A549 treated with GW870086 at 1 μM for 4 hours (cell line): ENCODE measurements around the gene ABHD16A. TPM values are rescaled to one million over a fixed set of nuclear protein-coding genes. Genes with fewer than 3 reads are reported as not detected.

ENCODE experiments used
- total RNA-seq: library from RNA; stranded (reverse); fragments of 200-300 nt; extraction: Qiagen RNA extraction; gene quantifications from 5 replicates; pipeline ENCODE4 v1.2.3, GENCODE V29; 2022; ENCODE audit warnings: low read depth

The ABHD16A gene
- total RNA-seq, 1 experiment from 2014 or later = 19.3 TPM

DNA sequence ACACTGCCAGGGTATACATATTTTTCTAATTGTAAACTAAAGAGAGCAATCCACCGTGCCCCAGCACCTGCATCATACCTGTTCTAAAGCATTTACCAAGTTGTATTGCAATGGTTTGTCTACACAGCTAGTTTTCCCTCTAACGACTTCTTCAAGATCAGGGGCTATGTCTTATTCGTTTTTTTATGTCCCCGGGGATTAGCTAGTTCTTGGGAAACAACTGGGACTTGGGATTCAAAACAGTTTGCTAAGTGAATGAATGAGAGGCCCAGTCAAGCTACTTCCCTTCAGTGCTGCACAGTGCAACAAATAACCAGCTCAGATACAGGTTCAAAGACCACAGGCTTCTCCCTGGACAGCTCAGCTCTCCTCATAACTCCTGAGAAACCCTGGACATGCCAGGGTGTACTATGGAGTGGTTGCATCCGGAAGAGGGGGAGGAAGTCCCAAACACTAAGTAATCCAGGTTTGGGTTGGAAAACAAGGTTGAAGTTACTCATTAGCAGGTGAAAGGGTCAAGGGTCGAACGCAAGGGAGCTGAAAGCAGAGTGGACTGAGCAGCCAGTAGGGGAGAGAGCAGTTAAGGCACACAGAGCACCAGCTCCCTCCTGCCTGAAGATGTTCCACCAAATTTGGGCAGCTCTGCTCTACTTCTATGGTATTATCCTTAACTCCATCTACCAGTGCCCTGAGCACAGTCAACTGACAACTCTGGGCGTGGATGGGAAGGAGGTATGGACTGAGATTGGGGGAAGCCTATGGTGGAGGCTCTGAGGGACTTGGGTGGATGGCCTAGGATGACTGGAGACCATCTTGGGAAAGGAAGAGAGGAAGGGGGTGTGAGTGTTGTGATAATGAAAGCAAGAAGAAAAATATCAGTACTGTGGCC lies 47.5 kb downstream of the ABHD16A start, which contains the start of gene APOM:
APOM (plus strand) TSS at position 546 of the 889 bp plus-strand sequence; CDS start at position 619, 73 bp downstream.

Other genes starting within 250 kb of the ABHD16A start
- gene MICB, start 205.2 kb downstream of the ABHD16A start, total RNA-seq = 6.2 to 8.4 TPM (median 7.1 TPM) in 5 replicates
- gene MCCD1, start 174.4 kb downstream of the ABHD16A start, total RNA-seq = not detected in 5 replicates
- gene DDX39B, start 161.3 kb downstream of the ABHD16A start, total RNA-seq = 324 to 377 TPM (median 358 TPM) in 5 replicates
- 0.55 to 1.2 TPM (median 0.83 TPM) in 5 replicates for gene ATP6V1G2, start 156.7 kb downstream of the ABHD16A start, total RNA-seq
- 10.4 to 11.2 TPM (median 11.1 TPM) in 5 replicates for gene NFKBIL1, start 155.7 kb downstream of the ABHD16A start, total RNA-seq
- gene LTA, start 131.0 kb downstream of the ABHD16A start, total RNA-seq = 0.17 to 0.34 TPM in 2 of 5 replicates, not detected in the others
- gene TNF, start 127.8 kb downstream of the ABHD16A start, total RNA-seq = 0.16 TPM in 1 of 5 replicates, not detected in the others
- gene LTB, start 120.9 kb downstream of the ABHD16A start, total RNA-seq = 0.21 to 0.65 TPM (median 0.29 TPM) in 4 of 5 replicates, not detected in the other
- 0.30 to 0.66 TPM in 2 of 5 replicates, not detected in the others for gene LST1, start 117.0 kb downstream of the ABHD16A start, total RNA-seq
- not detected in 5 replicates for gene NCR3, start 110.3 kb downstream of the ABHD16A start, total RNA-seq
- not detected in 5 replicates for gene AIF1, start 88.1 kb downstream of the ABHD16A start, total RNA-seq
- 66.6 to 89.8 TPM (median 85.0 TPM) in 5 replicates for gene PRRC2A, start 82.6 kb downstream of the ABHD16A start, total RNA-seq
- gene BAG6, start 50.7 kb downstream of the ABHD16A start, total RNA-seq = 114 to 149 TPM (median 138 TPM) in 5 replicates
- 2.6 to 4.5 TPM (median 3.1 TPM) in 5 replicates for gene APOM, start 47.4 kb downstream of the ABHD16A start, total RNA-seq
- gene C6orf47, start 42.5 kb downstream of the ABHD16A start, total RNA-seq = 10.6 to 12.7 TPM (median 12.1 TPM) in 5 replicates
- 8.2 to 10.4 TPM (median 9.7 TPM) in 5 replicates for gene GPANK1, start 38.3 kb downstream of the ABHD16A start, total RNA-seq
- gene CSNK2B, start 37.2 kb downstream of the ABHD16A start, total RNA-seq = 167 to 186 TPM (median 177 TPM) in 5 replicates
- 3.6 to 5.4 TPM (median 4.3 TPM) in 5 replicates for gene LY6G5B, start 33.3 kb downstream of the ABHD16A start, total RNA-seq
- gene LY6G5C, start 22.3 kb downstream of the ABHD16A start, total RNA-seq = 1.3 to 2.5 TPM (median 1.7 TPM) in 5 replicates
- not detected in 5 replicates for gene LY6G6F, start 3.5 kb upstream of the ABHD16A start, total RNA-seq
- gene LY6G6D, start 12.0 kb upstream of the ABHD16A start, total RNA-seq = not detected in 5 replicates
- 0.14 TPM in 1 of 5 replicates, not detected in the others for gene LY6G6C, start 18.4 kb upstream of the ABHD16A start, total RNA-seq
- gene MPIG6B, start 20.0 kb upstream of the ABHD16A start, total RNA-seq = not detected in 5 replicates
- gene DDAH2, start 26.0 kb upstream of the ABHD16A start, total RNA-seq = 26.8 to 31.8 TPM (median 27.9 TPM) in 5 replicates
- 486 to 498 TPM (median 493 TPM) in 5 replicates for gene CLIC1, start 33.2 kb upstream of the ABHD16A start, total RNA-seq
- gene MSH5, start 36.7 kb upstream of the ABHD16A start, total RNA-seq = 10.5 to 13.8 TPM (median 12.5 TPM) in 5 replicates
- gene SAPCD1, start 59.3 kb upstream of the ABHD16A start, total RNA-seq = 1.6 to 3.9 TPM (median 3.7 TPM) in 5 replicates
- 1.2 to 2.0 TPM (median 1.5 TPM) in 5 replicates for gene VWA7, start 74.0 kb upstream of the ABHD16A start, total RNA-seq
- 47.4 to 59.1 TPM (median 53.3 TPM) in 5 replicates for gene VARS1, start 92.4 kb upstream of the ABHD16A start, total RNA-seq
- 52.2 to 66.7 TPM (median 61.9 TPM) in 5 replicates for gene LSM2, start 103.6 kb upstream of the ABHD16A start, total RNA-seq
- 0.82 to 1.5 TPM (median 1.3 TPM) in 5 replicates for gene HSPA1L, start 112.0 kb upstream of the ABHD16A start, total RNA-seq
- 148 to 264 TPM (median 205 TPM) in 5 replicates for gene HSPA1A, start 112.2 kb upstream of the ABHD16A start, total RNA-seq
- 116 to 191 TPM (median 162 TPM) in 5 replicates for gene HSPA1B, start 124.4 kb upstream of the ABHD16A start, total RNA-seq
- 24.9 to 34.9 TPM (median 25.5 TPM) in 5 replicates for gene NEU1, start 159.5 kb upstream of the ABHD16A start, total RNA-seq
- 0.05 to 0.21 TPM in 2 of 5 replicates, not detected in the others for gene SLC44A4, start 175.7 kb upstream of the ABHD16A start, total RNA-seq
- 23.1 to 27.6 TPM (median 27.1 TPM) in 5 replicates for gene EHMT2, start 194.4 kb upstream of the ABHD16A start, total RNA-seq
- 3.1 to 4.0 TPM (median 3.5 TPM) in 5 replicates for gene ZBTB12, start 198.8 kb upstream of the ABHD16A start, total RNA-seq
- gene C2, start 224.4 kb upstream of the ABHD16A start, total RNA-seq = 0.07 to 0.43 TPM (median 0.23 TPM) in 5 replicates
- gene CFB, start 242.8 kb upstream of the ABHD16A start, total RNA-seq = 1.6 to 3.3 TPM (median 2.4 TPM) in 5 replicates